Superior temporal gyrus (tissue), 1 donor: ENCODE measurements around the gene RASL10A.

ENCODE experiments used
- DNase-seq: peaks from one replicate; pipeline ENCODE4 v3.0.0-alpha.2; 2016; ENCODE audit errors: extremely low spot score

RASL10A gene

GRCh38 chr22:29319072-29319471, 3.6 kb upstream of the RASL10A start:
- DNase-seq: no peak

- DNase-seq: no peak
Observed at GRCh38 chr22:29317827-29318454, 2.4 kb upstream of the RASL10A start.

GRCh38 chr22:29316141-29316828, 788 bp upstream of the RASL10A start:
- DNase-seq: no peak

GRCh38 chr22:29314537-29315285, 786 bp downstream of the RASL10A start:
- no peak for DNase-seq

GRCh38 chr22:29313576-29314466, 1.7 kb downstream of the RASL10A start:
- peak; percentile 20 for DNase-seq

- DNase-seq: no peak
Observed at GRCh38 chr22:29313126-29313575, 2.3 kb downstream of the RASL10A start.

- DNase-seq: no peak
Observed at GRCh38 chr22:29312218-29313125, 3.0 kb downstream of the RASL10A start.

- DNase-seq: no peak
Observed at GRCh38 chr22:29311464-29312217, 3.9 kb downstream of the RASL10A start.

- peak; percentile 95 for DNase-seq
Observed at GRCh38 chr22:29310863-29311339, 4.6 kb downstream of the RASL10A start.

GRCh38 chr22:29310065-29310862, 5.2 kb downstream of the RASL10A start:
- DNase-seq: no peak

- no peak for DNase-seq
Observed at GRCh38 chr22:29309332-29310064, 6.0 kb downstream of the RASL10A start.

GRCh38 chr22:29308791-29309262, 6.7 kb downstream of the RASL10A start:
- no peak for DNase-seq

- DNase-seq: no peak
Observed at GRCh38 chr22:29308148-29308790, 7.2 kb downstream of the RASL10A start.

- no peak for DNase-seq
Observed at GRCh38 chr22:29307596-29308147, 7.8 kb downstream of the RASL10A start.

GRCh38 chr22:29306835-29307595, 8.5 kb downstream of the RASL10A start:
- no peak for DNase-seq

GRCh38 chr22:29306175-29306834, 9.2 kb downstream of the RASL10A start, which contains the start of gene GAS2L1:
GAS2L1 (plus strand) TSS chr22:29306650; CDS start chr22:29308106, 1,456 bp downstream.
- DNase-seq: peak; percentile 63
